ENCODE data around the gene TBL1X.

TBL1X gene

DNA sequence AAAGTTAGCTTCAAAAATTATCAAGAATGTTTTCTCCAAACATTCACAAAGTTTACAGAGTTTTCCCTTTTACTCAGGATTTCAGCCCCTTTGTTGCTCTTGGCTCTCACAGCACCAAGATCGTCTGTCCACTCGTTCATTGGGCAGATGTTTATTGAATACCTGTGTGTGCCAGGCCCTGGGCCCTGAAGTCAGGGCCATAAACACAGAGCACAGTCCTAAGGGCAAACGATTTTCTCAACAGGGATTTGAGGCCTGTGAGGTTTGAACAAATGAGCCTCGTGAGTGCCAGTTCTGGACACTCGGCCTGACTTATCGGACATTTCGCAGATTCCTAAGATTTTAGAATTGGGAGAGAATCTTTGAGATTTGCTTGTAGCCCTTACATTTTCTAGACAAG, 142.1 kb downstream of the TBL1X start:
- no peak for TF ChIP-seq POLR2AphosphoS5 (IDR thresholded peaks at IDR 0.05; ENCODE audit: low read depth, low read length)
- TF ChIP-seq SIN3A (IDR thresholded peaks at IDR 0.05; ENCODE audit: borderline replicate concordance, insufficient read depth, low read length) = no peak
- TF ChIP-seq, protein P1, sequence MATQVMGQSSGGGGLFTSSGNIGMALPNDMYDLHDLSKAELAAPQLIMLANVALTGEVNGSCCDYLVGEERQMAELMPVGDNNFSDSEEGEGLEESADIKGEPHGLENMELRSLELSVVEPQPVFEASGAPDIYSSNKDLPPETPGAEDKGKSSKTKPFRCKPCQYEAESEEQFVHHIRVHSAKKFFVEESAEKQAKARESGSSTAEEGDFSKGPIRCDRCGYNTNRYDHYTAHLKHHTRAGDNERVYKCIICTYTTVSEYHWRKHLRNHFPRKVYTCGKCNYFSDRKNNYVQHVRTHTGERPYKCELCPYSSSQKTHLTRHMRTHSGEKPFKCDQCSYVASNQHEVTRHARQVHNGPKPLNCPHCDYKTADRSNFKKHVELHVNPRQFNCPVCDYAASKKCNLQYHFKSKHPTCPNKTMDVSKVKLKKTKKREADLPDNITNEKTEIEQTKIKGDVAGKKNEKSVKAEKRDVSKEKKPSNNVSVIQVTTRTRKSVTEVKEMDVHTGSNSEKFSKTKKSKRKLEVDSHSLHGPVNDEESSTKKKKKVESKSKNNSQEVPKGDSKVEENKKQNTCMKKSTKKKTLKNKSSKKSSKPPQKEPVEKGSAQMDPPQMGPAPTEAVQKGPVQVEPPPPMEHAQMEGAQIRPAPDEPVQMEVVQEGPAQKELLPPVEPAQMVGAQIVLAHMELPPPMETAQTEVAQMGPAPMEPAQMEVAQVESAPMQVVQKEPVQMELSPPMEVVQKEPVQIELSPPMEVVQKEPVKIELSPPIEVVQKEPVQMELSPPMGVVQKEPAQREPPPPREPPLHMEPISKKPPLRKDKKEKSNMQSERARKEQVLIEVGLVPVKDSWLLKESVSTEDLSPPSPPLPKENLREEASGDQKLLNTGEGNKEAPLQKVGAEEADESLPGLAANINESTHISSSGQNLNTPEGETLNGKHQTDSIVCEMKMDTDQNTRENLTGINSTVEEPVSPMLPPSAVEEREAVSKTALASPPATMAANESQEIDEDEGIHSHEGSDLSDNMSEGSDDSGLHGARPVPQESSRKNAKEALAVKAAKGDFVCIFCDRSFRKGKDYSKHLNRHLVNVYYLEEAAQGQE (IDR thresholded peaks at IDR 0.05; ENCODE audit: insufficient read depth in 1 of 2, low read depth in 2 of 2, low read length in 2 of 2) = no peak
- TF ChIP-seq FOXP2 (optimal IDR thresholded peaks at IDR 0.05; ENCODE audit: borderline replicate concordance, extremely low read depth, extremely low read length, insufficient read depth) = no peak
- no peak for TF ChIP-seq TAF1 (IDR thresholded peaks at IDR 0.05; ENCODE audit: borderline replicate concordance, insufficient read depth, low read length)

DNA sequence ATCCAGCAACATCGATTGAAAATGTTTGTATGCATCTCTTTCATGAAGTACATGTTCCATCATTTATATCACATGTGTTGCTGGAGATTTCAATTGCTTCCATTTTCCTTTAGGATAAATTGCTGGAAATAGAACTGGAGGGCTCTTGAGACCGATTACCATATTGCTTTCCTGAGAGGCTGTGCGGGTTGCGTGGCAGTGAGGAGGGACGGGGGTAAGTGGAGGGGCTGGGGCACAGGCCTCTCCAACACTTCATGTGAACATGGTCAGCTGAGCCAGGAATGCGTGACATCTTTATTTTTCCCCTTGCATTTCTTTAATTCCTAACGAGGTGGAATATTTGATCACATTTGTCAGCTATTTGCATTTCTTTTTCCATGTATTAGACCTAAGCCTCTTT, 144.6 kb downstream of the TBL1X start:
- no peak for TF ChIP-seq POLR2AphosphoS5 (IDR thresholded peaks at IDR 0.05; ENCODE audit: low read depth, low read length)

DNA sequence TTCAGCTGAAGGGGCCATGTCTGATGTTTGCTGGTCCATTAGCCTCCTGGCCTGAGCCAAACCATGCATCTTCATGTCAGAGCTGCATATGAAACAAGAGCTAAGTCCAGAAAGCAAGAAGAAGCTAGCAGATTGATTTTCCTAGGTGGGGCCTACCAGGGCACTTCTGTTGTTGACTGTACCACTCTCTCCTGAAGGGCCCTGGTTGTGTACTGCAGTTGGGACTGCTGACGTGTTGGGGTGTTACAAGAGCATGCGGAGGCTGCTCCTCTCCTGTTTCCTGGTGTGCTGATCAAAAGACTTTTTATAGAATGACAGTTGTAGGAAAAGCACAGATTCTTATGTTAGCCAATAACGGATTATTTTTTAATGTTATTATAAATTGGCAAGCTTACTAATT, 145.1 kb downstream of the TBL1X start:
- no peak for TF ChIP-seq FOXP2 (optimal IDR thresholded peaks at IDR 0.05; ENCODE audit: borderline replicate concordance, extremely low read depth, extremely low read length, insufficient read depth)
- no peak for TF ChIP-seq POLR2AphosphoS5 (IDR thresholded peaks at IDR 0.05; ENCODE audit: low read depth, low read length)
- no peak for TF ChIP-seq TAF1 (IDR thresholded peaks at IDR 0.05; ENCODE audit: borderline replicate concordance, insufficient read depth, low read length)
- TF ChIP-seq, protein P1 (IDR thresholded peaks at IDR 0.05; ENCODE audit: insufficient read depth in 1 of 2, low read depth in 2 of 2, low read length in 2 of 2) = no peak
- no peak for TF ChIP-seq SIN3A (IDR thresholded peaks at IDR 0.05; ENCODE audit: borderline replicate concordance, insufficient read depth, low read length)

DNA sequence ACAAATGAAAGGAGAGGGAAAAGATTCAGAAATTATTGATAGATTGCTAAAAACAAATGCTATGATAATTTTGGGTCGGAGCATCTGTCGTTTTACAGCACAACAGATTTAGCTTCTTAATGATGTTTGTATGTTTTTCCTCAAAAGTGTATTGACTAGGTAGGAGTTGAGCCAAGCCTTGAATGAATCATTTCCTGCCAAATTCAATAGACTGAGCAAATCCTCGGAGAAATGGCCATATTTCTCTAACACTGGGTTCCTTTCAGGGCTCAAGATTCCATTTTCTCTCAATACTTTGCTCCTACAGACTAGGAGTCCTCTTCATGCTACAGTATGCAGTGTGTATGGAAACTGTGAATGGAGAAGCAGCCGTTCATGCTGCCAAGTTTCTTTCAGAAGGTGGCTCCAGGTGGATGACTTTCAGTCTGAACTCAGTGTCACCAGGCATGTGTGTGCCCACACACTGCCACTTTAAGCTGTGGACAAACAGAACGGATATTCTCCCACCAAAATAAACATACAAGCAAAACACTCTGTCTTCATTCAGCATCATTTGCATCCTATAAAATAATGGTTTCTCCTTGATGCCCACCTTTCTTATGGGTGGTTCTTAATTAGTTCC, 146.0 kb downstream of the TBL1X start:
- no peak for TF ChIP-seq POLR2AphosphoS5 (IDR thresholded peaks at IDR 0.05; ENCODE audit: low read depth, low read length)
- TF ChIP-seq, protein P1 (IDR thresholded peaks at IDR 0.05; ENCODE audit: insufficient read depth in 1 of 2, low read depth in 2 of 2, low read length in 2 of 2) = no peak

DNA sequence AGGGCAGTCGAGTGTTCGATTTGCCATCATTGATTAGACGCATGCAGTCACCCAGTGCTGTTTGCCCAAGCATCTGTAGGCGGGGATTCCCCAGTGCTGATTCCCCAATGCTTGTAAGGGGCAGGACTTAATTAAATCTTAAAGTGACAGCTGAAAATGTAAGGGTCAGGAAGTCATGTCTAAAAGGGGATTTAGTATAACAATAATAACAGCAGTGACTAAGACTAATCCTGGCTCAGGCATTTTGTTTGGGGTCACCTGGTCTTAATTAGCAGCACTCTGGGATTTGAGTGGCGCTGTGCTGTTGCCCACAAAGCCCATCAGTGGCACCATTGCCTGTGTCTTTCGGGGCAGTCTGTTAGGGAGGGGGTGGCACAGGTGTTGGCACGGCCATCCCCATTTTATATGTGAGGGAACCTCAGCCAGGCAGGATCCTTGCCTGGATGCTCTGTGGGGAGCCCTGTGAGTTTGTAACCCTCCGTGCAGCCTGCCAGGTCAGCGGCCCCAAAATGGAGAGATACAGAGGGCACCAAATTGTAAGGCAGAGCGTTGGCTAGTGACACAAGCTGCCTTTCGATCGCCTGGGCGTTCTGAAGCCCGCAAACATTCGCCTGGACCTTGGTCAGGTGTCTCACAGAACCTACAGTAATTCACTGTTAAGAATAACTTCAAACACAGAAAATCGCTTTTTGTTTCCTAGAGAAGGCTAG, 146.7 kb downstream of the TBL1X start:
- TF ChIP-seq TAF1 (IDR thresholded peaks at IDR 0.05; ENCODE audit: borderline replicate concordance, insufficient read depth, low read length) = no peak
- no peak for TF ChIP-seq FOXP2 (optimal IDR thresholded peaks at IDR 0.05; ENCODE audit: borderline replicate concordance, extremely low read depth, extremely low read length, insufficient read depth)
- TF ChIP-seq, protein P1 (IDR thresholded peaks at IDR 0.05; ENCODE audit: insufficient read depth in 1 of 2, low read depth in 2 of 2, low read length in 2 of 2) = no peak
- TF ChIP-seq SIN3A (IDR thresholded peaks at IDR 0.05; ENCODE audit: borderline replicate concordance, insufficient read depth, low read length) = no peak
- no peak for TF ChIP-seq POLR2AphosphoS5 (IDR thresholded peaks at IDR 0.05; ENCODE audit: low read depth, low read length)
